GM18868 (cell line): ENCODE measurements around the gene UFSP2.
A peak's percentile ranks its signal among the peaks of the same experiment; 100 is the strongest.

Source experiments
- ATAC-seq: cut with Tn5 transposase; IDR thresholded peaks from one replicate; pipeline ENCODE4 v1.9.1; 2021; ENCODE audit warnings: mild to moderate bottlenecking, moderate library complexity; ENCODE audit not compliant: unreplicated experiment

UFSP2 gene

DNA sequence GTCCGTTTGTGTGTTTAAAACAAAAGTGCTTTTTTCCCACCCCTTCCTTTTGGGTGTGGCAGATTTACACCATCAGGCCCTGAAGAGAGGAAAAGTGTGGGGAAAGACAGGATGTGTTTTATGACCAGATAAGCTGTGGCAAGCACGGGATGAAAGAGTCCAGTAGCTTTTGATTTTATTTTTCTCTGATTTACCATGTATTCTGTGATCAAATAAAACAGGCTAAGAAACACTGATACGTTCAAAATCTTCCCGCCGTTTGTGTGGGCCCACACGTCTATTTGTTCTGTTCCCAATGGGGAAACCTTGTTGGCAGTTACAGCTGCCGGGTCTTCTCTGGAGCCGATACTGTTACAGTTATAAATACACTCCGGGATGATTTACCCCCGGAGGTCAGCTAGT is 40.8 kb downstream of the UFSP2 start:
- ATAC-seq = no peak

DNA sequence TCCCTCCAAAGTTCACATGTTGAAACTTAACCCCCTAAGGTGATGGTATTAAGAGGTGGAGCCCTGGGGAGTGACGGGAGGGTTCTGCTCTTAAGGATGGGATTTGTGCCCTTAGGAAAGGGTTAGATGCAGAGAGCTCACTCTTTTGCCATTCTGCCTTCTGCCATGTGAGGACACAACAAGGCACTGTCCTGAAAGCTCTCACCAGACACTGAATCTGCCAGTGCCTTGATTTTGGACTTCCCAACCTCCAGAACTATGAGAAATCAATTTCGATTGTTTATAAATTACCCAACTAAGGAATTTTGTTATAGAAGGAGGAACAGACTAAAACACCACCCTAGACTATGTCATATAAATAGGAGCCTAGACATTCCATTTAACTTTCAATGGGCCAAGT is 41.7 kb downstream of the UFSP2 start:
- no peak for ATAC-seq

DNA sequence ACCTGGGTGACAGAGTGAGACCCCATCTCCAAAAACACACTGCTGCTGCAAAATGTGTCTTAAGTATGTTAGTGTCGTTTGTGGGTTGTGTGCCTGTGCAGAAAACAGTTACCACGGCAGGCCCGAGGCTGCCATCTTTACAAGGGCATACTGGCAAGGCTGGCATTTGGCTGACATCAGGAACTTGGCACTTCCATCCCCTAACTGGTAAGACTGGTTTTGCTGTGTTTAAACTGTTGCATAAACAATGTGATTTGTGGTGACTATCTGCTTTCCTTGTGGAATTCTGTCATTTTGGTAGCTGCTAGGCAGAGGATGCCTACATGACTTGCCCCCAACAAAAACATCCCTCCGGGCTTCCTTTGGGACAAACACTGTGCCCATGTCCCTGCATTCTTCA is 42.3 kb downstream of the UFSP2 start:
- ATAC-seq = no peak

DNA sequence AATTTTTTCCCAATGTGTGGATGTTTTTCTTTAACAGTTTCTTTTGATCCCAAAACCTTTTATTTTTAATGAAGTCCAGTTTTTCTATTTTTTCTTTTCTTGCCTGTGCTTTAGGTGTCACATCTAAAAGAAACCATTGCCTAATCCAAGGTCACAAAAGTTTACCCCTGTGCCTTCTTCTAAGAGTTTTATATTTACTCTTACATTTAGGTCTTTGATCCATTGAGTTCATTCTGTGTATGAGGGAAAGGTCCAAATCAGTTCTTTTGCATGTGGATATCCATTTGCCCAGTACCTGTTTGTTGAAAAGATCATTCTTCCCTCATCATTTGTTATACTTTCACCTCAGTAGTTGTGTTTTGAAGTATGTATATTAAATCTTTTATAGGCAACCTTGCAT is 43.0 kb downstream of the UFSP2 start:
- ATAC-seq = no peak

DNA sequence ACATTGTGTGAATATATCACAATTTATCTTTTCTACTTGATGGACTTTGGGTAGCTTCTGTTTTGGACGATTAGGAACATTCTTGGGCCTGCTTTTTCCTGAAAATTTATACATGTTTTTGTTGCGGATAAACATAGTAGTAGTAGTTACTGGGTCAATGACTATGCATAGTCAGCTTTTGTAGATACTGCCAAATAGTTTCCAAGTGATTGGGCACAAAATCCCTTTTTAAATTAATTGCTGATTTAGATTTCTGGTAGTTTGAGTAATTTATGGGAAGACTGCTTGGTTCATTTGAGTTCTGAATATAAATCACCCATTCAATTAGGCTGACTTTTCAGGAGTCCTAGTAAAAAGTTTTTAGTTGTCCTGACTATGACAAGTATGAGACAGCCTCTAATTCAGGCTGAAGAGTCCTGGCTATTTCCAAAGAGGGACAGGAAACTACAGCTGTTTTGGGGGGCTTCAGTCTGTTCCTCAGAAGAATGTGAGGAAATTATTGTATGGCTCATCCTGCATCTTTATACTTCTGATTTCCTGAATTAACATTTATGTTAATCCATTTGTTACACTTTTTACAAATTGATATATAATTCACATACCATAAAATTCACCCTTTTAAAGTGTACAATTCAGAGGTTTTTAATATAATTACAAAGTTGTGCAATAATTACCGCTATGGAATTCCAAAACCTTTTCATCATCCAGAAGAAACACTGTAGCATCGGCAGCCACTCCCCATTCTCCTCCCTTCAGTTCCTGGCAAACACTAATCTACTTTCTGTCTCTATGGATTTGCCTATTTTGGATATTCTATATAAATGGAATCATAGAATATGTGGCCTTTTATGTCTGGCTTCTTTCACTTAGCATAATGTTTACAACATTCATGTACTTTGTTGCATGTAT is 44.2 kb downstream of the UFSP2 start:
- no peak for ATAC-seq

DNA sequence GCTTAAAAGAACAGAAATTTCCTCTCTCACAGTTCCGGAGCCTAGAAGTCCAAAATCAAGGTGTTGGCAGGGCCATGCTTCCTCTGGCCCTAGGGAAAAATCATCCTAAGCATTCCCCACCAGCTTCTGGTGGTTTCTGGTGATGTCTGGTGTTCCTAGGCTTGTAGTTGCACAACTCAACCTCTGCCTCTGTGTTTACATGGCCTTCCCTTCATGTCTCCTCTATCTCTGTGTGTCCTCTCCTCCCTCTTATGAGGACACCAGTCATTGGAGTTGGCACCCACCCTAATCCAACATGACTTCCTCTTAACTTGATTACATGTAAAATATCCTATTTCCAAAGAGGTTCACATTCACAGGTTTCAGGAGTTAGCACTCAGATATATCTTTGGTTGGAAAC is 45.4 kb downstream of the UFSP2 start:
- ATAC-seq = no peak

DNA sequence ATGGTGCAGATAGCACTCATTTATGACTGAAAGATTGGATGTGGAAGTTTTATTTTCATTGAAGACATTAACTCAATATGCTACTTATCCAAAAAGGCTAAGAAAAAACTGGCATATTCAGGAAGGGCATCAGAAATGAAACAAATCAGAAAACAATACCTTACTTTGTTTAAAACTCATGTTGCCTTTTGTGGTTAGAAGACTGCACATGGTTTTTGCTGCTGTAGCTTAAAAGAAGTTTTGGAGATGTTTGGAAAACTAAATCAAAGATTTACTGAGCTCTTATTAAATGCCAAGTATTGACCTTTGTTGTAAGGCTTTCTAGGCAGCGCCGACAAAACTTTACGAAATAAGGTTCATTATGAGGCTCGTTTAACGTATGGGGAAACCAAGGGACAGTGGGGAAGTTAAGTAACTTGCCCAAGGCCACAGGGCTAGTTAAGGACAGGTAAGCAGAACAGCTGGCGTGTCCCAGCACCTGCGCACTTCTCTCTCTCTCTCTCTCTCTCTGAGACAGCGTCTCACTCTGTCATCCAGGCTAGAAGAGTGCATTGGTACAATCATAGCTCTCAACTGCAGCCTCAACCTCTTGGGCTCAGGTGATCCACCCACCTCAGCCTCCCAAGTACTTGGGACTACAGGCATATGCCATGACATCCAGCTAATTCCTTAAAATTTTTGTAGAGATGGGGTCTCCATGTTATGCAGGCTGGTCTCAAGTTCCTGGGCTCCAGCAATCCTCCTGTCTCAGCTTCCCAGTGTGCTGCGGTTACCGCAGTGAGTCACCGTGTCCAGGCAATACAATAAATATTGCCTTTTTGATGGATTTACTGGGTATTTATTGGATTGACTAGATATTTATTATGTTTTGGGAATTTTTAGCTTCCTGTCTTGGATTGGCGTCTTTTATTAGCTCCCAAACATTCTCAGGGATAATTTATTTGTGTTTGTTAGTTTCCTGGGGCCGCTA is 46.2 kb downstream of the UFSP2 start:
- ATAC-seq = no peak

DNA sequence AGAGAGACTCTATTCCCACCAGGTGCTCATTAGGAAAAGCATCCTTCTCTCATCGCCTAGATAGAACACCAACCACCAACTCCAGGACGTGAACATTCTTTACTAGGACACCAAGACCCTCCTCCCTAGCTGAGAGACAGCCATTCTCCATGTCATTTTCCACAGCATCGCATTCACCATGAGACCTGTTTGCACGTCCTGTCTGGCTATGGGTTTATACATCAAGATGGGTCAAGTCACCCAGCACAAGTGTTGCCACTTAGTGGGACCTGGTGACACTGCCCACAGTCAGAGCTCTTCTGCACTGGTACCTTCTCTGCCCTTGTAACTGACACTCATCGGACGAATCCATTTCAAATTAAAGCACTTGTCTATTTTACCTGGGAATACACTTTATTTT is 47.5 kb downstream of the UFSP2 start:
- ATAC-seq = no peak

DNA sequence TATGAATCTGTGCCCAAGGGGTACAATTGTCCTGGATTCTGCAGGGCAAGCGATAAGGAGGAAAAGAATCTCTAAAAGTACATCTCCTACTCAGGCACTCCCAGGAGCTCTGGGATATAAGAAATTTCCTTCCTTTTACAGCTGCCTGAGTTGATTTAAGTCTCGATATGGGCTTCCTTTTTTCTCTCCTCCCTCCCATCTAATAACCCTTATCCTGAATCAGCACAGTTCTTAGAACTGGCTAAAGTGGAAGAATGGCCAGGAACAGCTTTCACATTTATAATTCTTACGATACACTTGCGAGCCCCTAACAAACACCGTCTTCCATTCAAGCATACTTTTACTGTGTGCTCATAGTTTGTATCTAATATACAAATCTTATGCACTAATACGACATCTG is 51.2 kb downstream of the UFSP2 start:
- ATAC-seq = no peak

DNA sequence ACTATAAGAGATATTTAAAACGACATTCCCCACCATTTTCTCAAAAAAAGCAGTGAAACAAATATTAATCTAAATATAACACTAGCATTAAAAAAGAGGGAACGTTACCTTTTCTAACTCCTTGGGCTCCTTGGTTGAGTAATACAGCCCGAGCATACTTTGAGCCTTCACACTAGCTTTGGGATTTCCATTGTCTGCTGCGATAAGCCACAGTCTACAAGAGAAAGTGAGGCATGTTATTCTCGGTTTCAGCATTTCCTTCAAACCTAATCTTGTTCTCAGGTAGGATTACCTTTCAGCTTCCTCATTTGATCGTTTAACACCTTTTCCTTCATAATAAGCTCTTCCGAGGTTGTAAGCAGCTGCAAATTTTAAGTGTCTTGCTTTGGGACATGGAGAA is 51.7 kb downstream of the UFSP2 start:
- ATAC-seq = no peak

DNA sequence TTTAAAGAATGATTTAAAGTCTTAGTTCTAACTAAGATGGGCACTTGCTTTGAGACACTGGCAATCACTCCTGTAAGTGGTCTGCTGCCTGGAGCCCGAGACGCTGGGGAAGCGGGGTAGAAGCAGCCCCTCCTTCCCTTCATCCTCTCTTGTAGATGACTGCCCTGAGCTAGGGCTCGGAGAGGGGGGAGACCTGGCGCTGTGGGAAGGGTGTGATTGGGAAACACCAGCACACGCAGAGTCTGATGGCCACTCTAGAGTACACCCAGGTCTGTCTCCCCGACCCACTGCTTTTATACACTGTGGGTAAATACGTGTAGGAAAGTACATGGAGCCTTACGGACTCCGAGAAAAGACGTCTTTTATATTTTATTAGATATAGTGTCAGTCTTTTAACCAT is 54.1 kb downstream of the UFSP2 start:
- no peak for ATAC-seq

DNA sequence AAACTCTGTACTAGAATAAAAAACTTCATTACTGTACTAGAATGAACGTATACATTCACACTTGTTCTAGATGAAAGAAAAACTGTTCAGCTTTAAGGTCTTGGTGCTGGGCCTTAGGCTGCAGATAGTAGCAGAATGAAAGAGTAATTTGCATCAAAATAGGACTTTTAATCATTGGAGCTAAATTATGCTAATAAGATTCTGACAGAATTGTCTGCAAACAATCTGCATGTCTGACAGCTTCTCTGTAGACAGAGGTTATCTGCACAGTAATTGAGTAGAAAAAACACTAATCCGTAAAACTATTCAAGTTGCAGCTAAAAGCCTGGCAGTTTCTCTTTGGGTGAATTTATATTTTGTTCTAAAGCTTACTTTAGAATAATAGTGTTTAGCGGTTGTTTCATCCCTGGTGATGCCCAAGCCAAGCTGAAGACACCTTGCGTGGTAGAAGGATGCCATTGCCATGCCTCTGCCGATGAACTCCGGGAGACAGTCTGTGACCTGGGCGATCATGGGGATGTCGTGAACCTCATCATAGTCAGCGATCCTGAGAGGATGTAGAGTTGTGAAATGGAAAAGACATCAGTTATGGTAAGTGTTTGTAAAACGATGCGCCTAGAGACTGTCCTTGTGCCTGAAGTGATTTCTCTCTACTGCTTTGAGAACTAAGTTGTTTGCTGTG is 55.4 kb downstream of the UFSP2 start:
- ATAC-seq = no peak

DNA sequence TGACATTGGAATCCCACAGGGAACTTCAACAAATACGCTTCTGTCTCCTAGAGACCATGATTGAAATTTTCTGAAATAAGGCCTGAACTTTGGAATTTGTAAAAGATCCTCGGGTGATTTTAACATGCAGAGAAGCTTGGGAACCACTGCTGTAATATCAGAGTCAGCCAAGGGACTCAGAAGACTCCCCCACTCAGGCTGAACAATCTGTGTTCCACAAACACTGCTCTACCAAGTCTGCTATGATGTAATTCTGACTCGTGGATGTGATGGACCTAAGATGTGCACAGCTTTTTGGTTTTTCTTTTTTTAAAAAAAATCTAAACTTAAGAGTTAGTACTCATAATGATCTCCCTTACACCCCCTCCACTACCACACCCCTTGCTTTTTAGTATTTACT is 56.0 kb downstream of the UFSP2 start:
- ATAC-seq = no peak

DNA sequence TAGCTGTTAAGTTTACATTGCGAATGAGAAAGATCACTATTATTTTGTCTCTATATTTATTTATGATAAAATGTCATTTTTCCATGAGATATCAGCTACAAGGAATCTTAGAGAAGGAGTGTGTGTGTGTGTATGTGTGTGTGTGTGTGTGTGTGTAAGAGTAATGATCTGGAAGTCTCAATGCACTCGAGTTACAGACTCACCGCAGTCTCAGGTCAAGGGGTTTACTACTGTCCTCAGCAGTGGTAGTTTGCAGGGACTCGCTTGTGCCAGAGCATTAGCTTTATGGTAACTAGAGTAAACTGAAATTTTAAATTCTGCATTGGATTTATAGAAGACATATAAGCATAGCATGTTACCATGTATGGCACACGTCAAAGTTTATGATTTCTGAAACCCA is 60.9 kb downstream of the UFSP2 start:
- ATAC-seq = no peak

DNA sequence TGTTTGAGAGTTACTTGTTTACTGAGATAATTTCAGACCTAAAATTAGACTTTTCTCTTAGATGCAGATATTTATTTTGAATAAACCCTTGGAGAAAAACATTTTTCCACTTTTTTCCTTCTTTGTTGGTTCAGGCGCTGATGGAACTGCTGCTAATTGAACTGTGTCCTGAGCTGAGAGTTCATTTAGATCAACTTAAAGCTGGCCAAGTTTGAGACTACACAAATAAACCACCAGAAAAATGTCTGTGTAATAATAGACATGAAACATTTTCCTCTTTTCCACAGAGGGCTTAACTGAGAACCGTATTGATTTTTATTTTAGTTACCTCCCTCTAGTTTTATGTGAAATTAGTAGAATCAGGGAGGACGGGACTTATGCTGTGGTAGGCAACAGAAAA is 62.5 kb downstream of the UFSP2 start:
- no peak for ATAC-seq

DNA sequence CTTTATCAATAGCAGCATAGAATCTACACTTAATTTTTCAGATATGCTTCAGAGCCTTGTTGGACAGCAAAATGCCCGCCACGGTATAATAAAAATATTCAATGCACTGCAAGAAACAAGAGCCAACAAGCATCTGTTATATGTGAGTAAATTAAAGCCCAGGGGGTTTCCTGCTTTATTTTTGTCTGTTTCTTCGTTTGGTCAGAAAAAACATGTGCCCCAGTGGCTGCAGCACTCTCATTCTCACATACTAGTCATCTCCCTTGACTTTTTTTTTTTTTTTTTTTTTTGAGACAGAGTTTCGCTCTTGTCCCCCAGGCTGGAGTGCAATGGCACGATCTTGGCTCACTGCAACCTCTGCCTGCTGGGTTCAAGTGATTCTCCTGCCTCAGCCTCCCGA is 63.2 kb downstream of the UFSP2 start:
- peak; percentile 82 for ATAC-seq

DNA sequence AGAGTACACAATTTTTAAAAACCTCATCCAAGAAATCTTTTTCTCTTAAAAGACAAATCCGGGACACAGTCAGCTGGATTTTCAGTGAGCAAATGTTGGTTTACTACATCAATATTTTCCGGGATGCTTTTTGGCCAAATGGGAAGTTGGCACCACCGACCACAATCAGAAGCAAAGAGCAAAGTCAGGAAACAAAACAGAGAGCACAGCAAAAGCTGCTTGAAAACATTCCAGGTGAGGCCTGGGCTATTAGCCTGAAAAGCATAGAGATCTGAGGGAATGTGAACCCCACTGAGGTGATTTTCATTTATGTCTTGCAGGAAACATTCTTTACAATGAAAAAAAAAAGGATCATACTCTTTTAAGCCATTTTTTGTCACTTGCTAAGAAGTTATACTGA is 63.9 kb downstream of the UFSP2 start:
- no peak for ATAC-seq

DNA sequence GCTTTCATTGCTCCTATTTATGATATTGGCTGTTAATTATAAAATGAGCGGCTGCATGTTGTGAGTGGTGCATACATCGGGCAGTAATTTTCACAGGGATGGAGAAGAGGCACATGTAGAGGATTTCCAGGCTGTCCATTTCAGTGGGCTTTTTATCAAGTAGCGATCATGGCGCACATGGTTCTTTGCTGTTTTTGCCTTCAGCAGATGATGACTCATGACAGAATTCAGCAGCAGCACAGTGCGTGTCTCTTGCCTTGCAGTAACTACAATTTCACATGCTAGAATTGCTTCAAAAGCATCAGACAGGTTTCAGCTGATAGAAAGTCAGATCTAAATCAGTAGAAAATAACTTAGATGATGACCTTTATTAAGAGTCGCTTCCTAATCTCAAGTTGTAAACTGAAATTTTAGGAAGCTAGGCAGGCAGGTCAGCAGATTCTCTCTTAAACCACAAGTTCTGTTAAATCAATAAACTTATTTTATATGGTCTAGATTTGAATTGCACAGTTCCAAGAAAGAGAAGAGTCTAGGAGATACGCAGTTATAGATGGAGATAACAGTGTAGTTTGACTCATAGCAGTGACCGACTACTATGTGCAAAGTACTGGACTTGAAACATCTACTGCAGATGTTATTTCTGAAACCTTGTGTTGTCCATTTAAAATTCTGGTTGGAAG is 65.9 kb downstream of the UFSP2 start:
- no peak for ATAC-seq

DNA sequence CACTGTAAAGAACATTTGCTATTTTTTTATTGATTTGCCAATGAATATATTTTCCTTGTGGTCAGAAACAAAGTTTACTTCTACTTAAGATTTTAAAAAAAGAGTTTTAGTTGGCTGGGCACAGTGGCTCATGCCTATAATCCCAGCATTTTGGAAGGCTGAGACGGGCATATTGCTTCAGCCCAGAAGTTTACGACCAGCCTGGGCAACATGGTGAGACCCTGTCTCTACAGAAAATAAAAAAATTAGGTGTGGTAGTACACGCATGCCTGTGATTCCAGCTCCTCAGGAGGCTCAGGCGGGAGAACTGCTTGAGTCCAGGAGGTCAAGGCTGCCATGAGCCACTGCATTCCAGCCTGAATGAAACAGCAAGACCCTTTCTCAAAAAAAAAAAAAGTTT is 66.8 kb downstream of the UFSP2 start:
- ATAC-seq = no peak

DNA sequence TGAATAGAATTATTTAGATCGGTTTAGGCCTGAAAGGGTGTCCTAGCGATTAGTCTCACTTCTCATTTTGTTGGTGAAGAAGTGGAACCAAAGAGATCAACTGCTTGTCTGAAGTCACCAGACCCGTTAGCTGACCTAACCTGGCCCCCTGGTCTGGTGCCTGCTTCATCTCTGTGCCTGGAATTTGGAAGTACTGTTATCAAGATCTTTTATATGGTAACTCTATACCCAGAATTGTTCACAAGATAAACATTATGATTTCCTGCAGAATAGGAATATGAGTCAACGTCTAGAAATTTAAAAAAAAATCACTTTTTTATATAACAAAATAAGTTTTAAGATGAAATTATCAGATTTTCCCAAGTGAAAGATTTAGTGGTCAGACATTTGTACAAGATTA is 67.2 kb downstream of the UFSP2 start:
- ATAC-seq = peak; percentile 56
